NCI-H1048 (cell line): ENCODE measurements around the gene PUDP.
A peak's percentile ranks its signal among the peaks of the same experiment; 100 is the strongest.
"Not testable (repeated sequence)": the region's sequence is repeated elsewhere in the genome, so short reads cannot be mapped to it uniquely, and the experiment has no call there.

ENCODE experiments used
- DNase-seq: peaks from one replicate; lab custom pipeline; 2025; lab: John Stamatoyannopoulos, UW

Gene PUDP

GRCh38 chrX:7072856-7073255 lies 75.1 kb downstream of the PUDP start:
- no peak for DNase-seq

- DNase-seq = no peak
Measured at GRCh38 chrX:7071390-7071789, 76.6 kb downstream of the PUDP start.

GRCh38 chrX:7069556-7069955 lies 78.4 kb downstream of the PUDP start:
- DNase-seq = no peak

- DNase-seq = peak; percentile 0
Measured at GRCh38 chrX:7068939-7069367, 79.0 kb downstream of the PUDP start.

- DNase-seq = no peak
Measured at GRCh38 chrX:7067256-7067655, 80.7 kb downstream of the PUDP start.

- no peak for DNase-seq
Measured at GRCh38 chrX:7065473-7065872, 82.5 kb downstream of the PUDP start.

GRCh38 chrX:7062903-7063302 lies 85.0 kb downstream of the PUDP start:
- no peak for DNase-seq

GRCh38 chrX:7062276-7062675 lies 85.7 kb downstream of the PUDP start:
- DNase-seq = no peak

GRCh38 chrX:7061429-7061828 lies 86.5 kb downstream of the PUDP start:
- no peak for DNase-seq

GRCh38 chrX:7060444-7060843 lies 87.5 kb downstream of the PUDP start:
- no peak for DNase-seq

GRCh38 chrX:7059859-7060258 lies 88.1 kb downstream of the PUDP start:
- no peak for DNase-seq

GRCh38 chrX:7059214-7059838 lies 88.6 kb downstream of the PUDP start:
- no peak for DNase-seq

GRCh38 chrX:7055386-7056137 lies 92.4 kb downstream of the PUDP start:
- no peak for DNase-seq

GRCh38 chrX:7054219-7055216 lies 93.4 kb downstream of the PUDP start:
- no peak for DNase-seq

- DNase-seq = no peak
Measured at GRCh38 chrX:7052541-7052940, 95.4 kb downstream of the PUDP start.

- no peak for DNase-seq
Measured at GRCh38 chrX:7050271-7050670, 97.7 kb downstream of the PUDP start.

- no peak for DNase-seq
Measured at GRCh38 chrX:7047951-7048350, 100.0 kb downstream of the PUDP start.

GRCh38 chrX:7045238-7045955 lies 102.6 kb downstream of the PUDP start:
- no peak for DNase-seq

- DNase-seq = not testable (repeated sequence)
Measured at GRCh38 chrX:7043796-7044433, 104.0 kb downstream of the PUDP start.

GRCh38 chrX:7028246-7028645 lies 119.7 kb downstream of the PUDP start:
- no peak for DNase-seq

- no peak for DNase-seq
Measured at GRCh38 chrX:7027071-7027470, 120.9 kb downstream of the PUDP start.
